GM10266 (cell line): ENCODE measurements around the gene RPTOR.

ENCODE experiments used
- DNase-seq: peaks from one replicate; pipeline ENCODE4 v3.0.0; 2012; ENCODE audit errors: extremely low spot score
- TF ChIP-seq, protein P1 (sequence below): IDR thresholded peaks from 2 replicates; pipeline ENCODE4 v1.5.1; 2012; ENCODE audit warnings: mild to moderate bottlenecking, low read depth; ENCODE audit not compliant: control insufficient read depth, insufficient read depth; ENCODE audit errors: missing control alignments

Gene RPTOR

DNA sequence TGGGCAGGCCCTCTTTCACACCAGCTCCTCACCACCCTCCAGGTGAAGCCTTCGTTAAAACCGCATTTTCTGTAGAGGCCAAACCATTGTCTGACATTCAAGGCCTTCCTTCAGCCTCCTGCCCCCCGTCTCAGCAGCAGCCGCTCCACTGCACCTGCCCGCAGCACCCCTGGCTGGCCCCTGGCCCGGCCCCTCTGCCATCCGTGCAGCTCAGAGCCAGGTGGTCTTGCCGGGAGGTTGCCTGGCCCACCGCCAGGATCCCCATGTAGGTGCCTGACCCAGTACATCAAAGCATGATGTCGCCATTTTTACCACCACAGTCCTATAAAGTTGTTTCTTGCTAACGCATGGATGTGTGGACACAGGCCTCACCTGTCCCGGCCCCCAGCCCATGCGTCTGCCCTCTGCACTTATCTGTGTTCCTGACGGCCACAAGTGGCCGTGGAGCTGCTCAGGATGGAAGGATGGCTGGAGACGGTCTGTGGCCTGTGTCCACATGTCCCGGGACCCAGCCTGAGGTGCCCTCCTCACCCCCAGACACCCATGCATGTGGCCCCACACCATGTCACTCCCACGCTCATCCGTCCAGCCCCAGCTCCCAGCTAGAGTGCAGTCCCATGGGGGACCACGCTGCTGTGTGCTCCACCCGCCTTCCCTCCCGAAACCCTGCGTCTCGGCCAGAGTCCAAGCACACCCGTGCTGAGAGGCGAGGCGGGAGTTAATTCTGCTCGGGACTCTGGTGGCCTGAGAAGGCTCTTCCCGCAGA is 357.7 kb downstream of the RPTOR start:
- no peak for DNase-seq
- TF ChIP-seq, protein P1, sequence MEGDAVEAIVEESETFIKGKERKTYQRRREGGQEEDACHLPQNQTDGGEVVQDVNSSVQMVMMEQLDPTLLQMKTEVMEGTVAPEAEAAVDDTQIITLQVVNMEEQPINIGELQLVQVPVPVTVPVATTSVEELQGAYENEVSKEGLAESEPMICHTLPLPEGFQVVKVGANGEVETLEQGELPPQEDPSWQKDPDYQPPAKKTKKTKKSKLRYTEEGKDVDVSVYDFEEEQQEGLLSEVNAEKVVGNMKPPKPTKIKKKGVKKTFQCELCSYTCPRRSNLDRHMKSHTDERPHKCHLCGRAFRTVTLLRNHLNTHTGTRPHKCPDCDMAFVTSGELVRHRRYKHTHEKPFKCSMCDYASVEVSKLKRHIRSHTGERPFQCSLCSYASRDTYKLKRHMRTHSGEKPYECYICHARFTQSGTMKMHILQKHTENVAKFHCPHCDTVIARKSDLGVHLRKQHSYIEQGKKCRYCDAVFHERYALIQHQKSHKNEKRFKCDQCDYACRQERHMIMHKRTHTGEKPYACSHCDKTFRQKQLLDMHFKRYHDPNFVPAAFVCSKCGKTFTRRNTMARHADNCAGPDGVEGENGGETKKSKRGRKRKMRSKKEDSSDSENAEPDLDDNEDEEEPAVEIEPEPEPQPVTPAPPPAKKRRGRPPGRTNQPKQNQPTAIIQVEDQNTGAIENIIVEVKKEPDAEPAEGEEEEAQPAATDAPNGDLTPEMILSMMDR = no peak

DNA sequence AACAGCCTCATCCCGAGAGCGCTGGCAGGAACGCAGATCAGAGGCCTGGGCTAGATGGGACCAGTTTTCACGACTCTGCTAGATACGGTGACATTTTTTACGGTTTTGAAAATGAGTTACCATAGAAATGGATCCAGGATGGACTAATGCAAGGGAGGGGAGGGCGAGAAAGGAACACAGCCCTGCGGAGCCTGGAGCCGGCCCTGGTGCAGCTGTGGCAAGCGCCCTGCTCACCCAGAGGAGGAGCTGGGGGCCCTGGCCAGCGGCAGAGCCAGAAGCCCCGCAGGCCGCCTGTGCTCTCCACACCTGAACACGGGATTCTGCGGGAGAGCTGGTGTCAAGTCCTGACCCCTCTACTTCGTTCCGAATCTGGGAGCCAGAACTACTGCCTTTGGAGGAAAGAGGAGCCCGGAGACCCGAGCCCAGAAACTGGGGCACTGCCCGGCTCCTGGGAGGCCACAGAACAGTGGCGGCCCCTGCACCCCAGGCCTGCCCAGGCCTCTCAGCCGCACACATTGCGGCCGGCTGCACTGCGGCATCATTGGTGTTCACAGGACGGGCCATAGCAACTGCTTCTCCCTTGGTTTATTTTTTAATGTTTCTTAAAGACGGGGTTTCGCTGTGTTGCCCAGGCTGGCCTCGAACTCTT is 358.4 kb downstream of the RPTOR start:
- no peak for DNase-seq
- TF ChIP-seq, protein P1 = no peak

DNA sequence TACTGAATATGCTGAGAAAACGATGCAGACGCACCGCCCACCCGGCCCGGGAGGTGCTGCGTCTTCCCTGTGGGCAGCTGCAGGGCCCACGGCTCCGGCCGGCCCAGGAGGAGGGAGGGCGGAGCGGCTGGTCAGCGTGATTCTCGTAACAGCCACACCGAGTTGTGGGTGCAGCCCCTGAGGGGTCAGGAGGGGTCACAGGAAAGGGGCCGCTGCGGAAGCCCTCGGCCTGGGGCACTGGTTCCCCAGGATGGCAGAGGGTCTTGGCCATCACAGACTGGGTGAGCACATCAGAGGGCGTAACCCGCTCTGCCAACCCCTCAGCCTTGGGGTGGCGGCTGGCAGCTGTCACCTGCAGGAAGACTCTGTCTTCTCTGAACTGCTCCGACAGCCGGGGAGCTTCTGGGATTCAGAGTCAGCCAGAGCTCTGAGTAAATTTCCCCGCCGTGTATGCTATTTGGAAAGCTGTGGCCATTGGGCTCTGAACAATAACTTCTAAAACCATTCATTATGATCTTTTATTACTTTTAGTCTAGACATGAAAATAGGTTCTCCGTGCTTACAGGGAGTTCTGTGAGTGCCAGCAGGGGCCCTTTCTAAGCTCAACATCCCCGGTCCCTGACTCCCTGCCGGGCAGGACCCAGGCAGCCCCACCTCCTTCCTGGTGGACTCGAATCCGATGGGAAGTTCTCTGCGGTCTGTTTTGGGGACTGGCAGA is 359.6 kb downstream of the RPTOR start:
- TF ChIP-seq, protein P1 = no peak
- DNase-seq = no peak

DNA sequence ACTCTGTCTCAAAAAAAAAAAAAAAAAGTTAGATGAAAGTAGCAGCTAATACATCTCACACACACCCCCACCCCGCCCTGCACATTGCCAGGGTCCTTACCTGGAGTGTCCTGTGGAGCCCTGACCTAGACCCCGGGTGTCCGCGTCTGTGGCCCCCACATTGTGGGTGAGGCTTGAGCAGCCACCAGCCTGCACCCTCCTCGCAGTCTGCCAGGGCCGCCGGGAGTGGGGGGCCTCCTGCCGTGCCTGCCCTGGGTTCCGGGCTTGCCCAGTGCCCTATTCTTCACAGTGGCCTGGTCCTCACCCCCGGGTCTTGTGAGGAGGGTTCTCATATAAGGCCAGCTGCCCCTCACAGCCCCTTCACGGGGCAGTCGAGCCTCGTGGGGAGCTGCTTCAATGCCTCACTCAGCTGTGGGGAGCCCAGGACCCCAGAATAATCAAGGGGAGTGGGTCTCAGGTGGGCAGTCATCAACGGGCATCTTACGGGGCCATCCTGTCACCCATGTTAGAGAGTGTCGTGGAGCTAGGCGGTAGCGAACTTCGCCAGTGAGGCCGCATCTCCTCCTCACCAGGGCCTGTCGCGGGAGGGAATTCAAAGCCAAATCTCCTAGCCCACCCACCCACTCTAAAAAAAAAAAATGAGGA is 361.1 kb downstream of the RPTOR start:
- no peak for DNase-seq
- TF ChIP-seq, protein P1 = no peak

DNA sequence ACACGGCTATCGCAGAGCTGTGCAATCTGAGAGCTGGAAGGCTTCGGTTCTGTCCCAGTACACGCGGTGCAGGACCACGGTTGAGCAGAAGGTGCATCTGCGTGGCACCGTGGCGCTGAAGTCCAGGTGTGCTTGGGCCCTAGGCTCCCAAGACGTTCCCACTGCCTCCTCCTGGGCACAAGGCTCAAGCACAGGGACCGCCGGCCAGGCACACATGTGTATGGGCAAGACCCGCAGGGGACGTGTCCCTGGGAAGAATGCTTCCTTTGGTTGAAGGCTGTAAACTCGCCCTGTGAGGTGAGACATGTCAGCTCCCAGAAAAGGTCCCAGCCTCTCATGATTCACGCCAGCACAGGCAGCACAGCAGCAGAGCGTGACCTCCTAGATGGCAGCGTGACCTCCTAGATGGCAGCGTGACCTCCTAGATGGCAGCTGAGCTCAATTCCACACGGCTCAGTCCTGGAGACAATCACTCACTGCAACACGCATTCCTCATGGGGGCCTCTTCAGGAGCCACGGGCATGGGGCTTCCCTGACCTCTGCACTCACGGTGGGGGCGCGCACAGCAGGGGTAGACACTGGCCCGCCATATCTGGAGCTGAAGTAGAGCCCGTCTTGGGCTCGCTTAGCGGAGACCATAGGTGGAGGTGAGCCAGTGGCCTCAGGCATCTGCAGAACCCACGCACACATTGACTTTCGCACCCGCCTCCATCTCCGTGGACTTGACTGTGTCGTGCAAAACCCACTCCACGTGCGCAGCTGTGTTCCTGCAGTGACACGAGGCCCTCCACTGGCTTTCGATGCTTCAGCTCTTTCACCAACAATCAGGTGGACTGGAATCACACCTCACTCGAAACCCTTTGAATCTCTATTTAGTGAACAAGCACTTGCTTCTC is 362.0 kb downstream of the RPTOR start:
- TF ChIP-seq, protein P1 = no peak

DNA sequence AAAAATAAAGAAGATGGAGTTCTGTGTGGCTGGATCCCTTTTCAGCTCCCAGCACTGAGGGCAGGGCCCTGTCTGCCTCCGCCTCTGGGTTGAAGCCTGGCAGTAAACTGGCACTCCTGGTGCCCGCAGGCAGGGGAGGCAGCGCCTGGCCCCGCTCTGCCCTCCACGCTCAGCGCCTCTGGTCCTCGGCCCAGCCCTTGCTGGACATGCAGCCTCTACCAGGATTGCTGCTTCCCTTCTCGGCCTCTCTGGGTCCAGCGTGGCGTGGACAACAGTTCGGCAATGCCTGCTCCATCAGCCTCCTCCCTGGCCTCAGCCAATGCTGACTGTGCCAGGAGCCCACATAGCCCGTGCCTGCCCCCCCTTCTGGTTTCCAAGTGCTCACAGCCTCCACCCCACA is 362.6 kb downstream of the RPTOR start:
- TF ChIP-seq, protein P1 = no peak
- DNase-seq = no peak

More for the DNA sequence above, 362.0 kb downstream of the RPTOR start:
- DNase-seq = no peak
